H1 (cell line): ENCODE results near the gene SCAP.

Experiments
- CHD7 ChIP-seq: fragments of 300-600 bp; sonication (generic); IDR thresholded peaks from 2 replicates; pipeline ENCODE4 v1.7.1; 2012; ENCODE audit warnings: low read length, moderate library complexity, mild to moderate bottlenecking, inconsistent platforms; ENCODE audit not compliant: insufficient replicate concordance
- CTCF ChIP-seq, 3 experiments: IDR thresholded peaks; 1 replicate in 2 of 3; 2 replicates in 1 of 3; pipeline versions ENCODE4 v1.5.1 to v1.6.1; 2011; ENCODE audit warnings: low read length in 3 of 3, mild to moderate bottlenecking in 3 of 3, inconsistent platforms in 2 of 3, low read depth in 1 of 3, moderate library complexity in 1 of 3; ENCODE audit not compliant: insufficient read depth in 1 of 3; ENCODE audit errors: control extremely low read depth in 1 of 3
- EP300 ChIP-seq, 2 experiments: IDR thresholded peaks; 1 replicate in 1 of 2; 2 replicates in 1 of 2; pipeline ENCODE4 v1.6.1; 2011 to 2012; ENCODE audit warnings: low read depth in 2 of 2, low read length in 2 of 2, mild to moderate bottlenecking in 2 of 2, borderline replicate concordance in 1 of 2, inconsistent platforms in 1 of 2, moderate library complexity in 1 of 2
- EZH2 ChIP-seq: fragments of 200-600 bp; sonication (generic); IDR thresholded peaks from 2 replicates; pipeline ENCODE4 v1.7.1; 2012; ENCODE audit warnings: low read depth, mild to moderate bottlenecking, moderate library complexity, low read length, inconsistent platforms; ENCODE audit not compliant: severe bottlenecking
- GABPA ChIP-seq: IDR thresholded peaks from 2 replicates; pipeline ENCODE4 v1.6.1; 2011; ENCODE audit warnings: mild to moderate bottlenecking, low read length, moderate library complexity, borderline replicate concordance; ENCODE audit not compliant: insufficient read depth
- MAFK ChIP-seq: IDR thresholded peaks from 2 replicates; pipeline ENCODE4 v1.6.1; 2012; ENCODE audit warnings: low read depth, mild to moderate bottlenecking, improper control_type of control experiment, low read length
- POLR2A ChIP-seq, 2 experiments: IDR thresholded peaks; 1 replicate in 1 of 2; 2 replicates in 1 of 2; pipeline ENCODE4 v1.6.1; 2011; ENCODE audit warnings: low read depth in 2 of 2, low read length in 2 of 2, mild to moderate bottlenecking in 2 of 2; ENCODE audit errors: control extremely low read depth in 1 of 2
- POLR2AphosphoS5 ChIP-seq: IDR thresholded peaks from 2 replicates; pipeline ENCODE4 v1.6.1; 2011; ENCODE audit warnings: low read depth, low read length
- RAD21 ChIP-seq, 2 experiments: IDR thresholded peaks in 1 of 2; conservative IDR thresholded peaks in 1 of 2; 2 replicates each; pipeline ENCODE4 v1.6.1; 2011; ENCODE audit warnings: low read depth in 2 of 2, low read length in 2 of 2, improper control_type of control experiment in 1 of 2, inconsistent platforms in 1 of 2, mild to moderate bottlenecking in 1 of 2, moderate library complexity in 1 of 2
- TBP ChIP-seq: IDR thresholded peaks from 2 replicates; pipeline ENCODE4 v1.6.1; 2011; ENCODE audit warnings: low read depth, low read length, improper control_type of control experiment
- YY1 ChIP-seq: IDR thresholded peaks from 2 replicates; pipeline ENCODE4 v1.6.1; 2011; ENCODE audit warnings: low read depth, mild to moderate bottlenecking, low read length

GRCh38 chr3:47404431-47404876, 71.3 kb downstream of the SCAP start:
- no peak for TF ChIP-seq CTCF (IDR thresholded peaks at IDR 0.05; ENCODE audit: control extremely low read depth in 1 of 3, insufficient read depth in 1 of 3, low read depth in 1 of 3, low read length in 3 of 3)
- no peak for TF ChIP-seq EP300 (IDR thresholded peaks at IDR 0.05; ENCODE audit: borderline replicate concordance in 1 of 2, low read depth in 2 of 2, low read length in 2 of 2)
- TF ChIP-seq EZH2, result no peak
- no peak for TF ChIP-seq TBP
- no peak for TF ChIP-seq POLR2AphosphoS5
- no peak for TF ChIP-seq POLR2A (IDR thresholded peaks at IDR 0.05; ENCODE audit: control extremely low read depth in 1 of 2, low read depth in 2 of 2, low read length in 2 of 2)
- TF ChIP-seq GABPA, result no peak
- TF ChIP-seq MAFK, result no peak
- no peak for TF ChIP-seq CHD7
- TF ChIP-seq RAD21 (IDR thresholded peaks at IDR 0.05 in 1 of 2, conservative IDR thresholded peaks at IDR 0.05 in 1 of 2; ENCODE audit: low read depth in 2 of 2, low read length in 2 of 2), result no peak
- TF ChIP-seq YY1, result no peak
